ENCODE data around the gene BICRA.

GRCh38 chr19:47711652-47712242 is 102.8 kb downstream of the BICRA start:
- TF ChIP-seq CTCF (conservative IDR thresholded peaks at IDR 0.05), result no peak
- no peak for TF ChIP-seq EZH2 (IDR thresholded peaks at IDR 0.05; ENCODE audit: low read depth)
